ENCODE measurements around the gene SULT4A1.

GRCh38 chr22:43782448-43782847 lies 79.9 kb downstream of the SULT4A1 start:
- TF ChIP-seq CTCF (IDR thresholded peaks at IDR 0.05; ENCODE audit: low read length): no peak
- no peak for TF ChIP-seq EZH2 (optimal IDR thresholded peaks at IDR 0.05; ENCODE audit: low read depth, low read length)
